Transverse colon (tissue), 4 donors: ENCODE results near the gene PPARGC1A. TPM values are rescaled to one million over a fixed set of nuclear protein-coding genes. Genes with fewer than 3 reads are reported as not detected.

ENCODE experiments used
- DNase-seq: peaks from one replicate; pipeline ENCODE4 v3.0.0-alpha.2; 2019
- H3K27ac ChIP-seq, 4 donors: fragments of 200-600 bp; sonication (generic); 2 replicates each; pipeline ENCODE4 v1.5.1; 2016 to 2018; ENCODE audit warnings: inconsistent platforms in 4 of 4
- H3K27me3 ChIP-seq: fragments of 200-600 bp; sonication (generic); 2 replicates; pipeline ENCODE4 v1.5.1; 2017; ENCODE audit warnings: inconsistent platforms
- H3K36me3 ChIP-seq, 4 donors: fragments of 200-600 bp; sonication (generic); 2 replicates each; pipeline ENCODE4 v1.5.1; 2017 to 2019; ENCODE audit warnings: inconsistent platforms in 4 of 4
- H3K4me1 ChIP-seq, 4 donors: fragments of 200-600 bp; sonication (generic); 2 replicates each; pipeline ENCODE4 v1.5.1; 2017 to 2020; ENCODE audit warnings: inconsistent platforms in 4 of 4
- H3K4me3 ChIP-seq, 4 donors: fragments of 200-600 bp; sonication (generic); 1 replicate in 1 of 4; 2 replicates in 3 of 4; pipeline versions ENCODE4 v1.5.1 to v1.6.1; 2017 to 2019; ENCODE audit warnings: inconsistent platforms in 4 of 4
- H3K9me3 ChIP-seq, 2 donors: fragments of 200-600 bp; sonication (generic); 2 replicates each; pipeline ENCODE4 v1.5.1; 2017 to 2019; ENCODE audit warnings: inconsistent platforms in 2 of 2
- CTCF ChIP-seq, 5 experiments: fragments of 200-600 bp in 3 of 5; fragments of 450-650 bp in 2 of 5; sonication (generic) in 3 of 5; IDR thresholded peaks; 1 replicate in 2 of 5; 2 replicates in 3 of 5; pipeline ENCODE4 v1.5.1; 2016 to 2017; ENCODE audit warnings: antibody characterized with exemption in 5 of 5, inconsistent platforms in 3 of 5, mild to moderate bottlenecking in 2 of 5, moderate library complexity in 1 of 5
- EP300 ChIP-seq: sonication (generic); formaldehyde crosslinking; IDR thresholded peaks from one replicate; pipeline ENCODE4 v1.6.1; 2017; ENCODE audit warnings: antibody characterized with exemption, low read depth
- POLR2A ChIP-seq: fragments of 450-650 bp; IDR thresholded peaks from one replicate; pipeline ENCODE4 v1.6.1; 2016; ENCODE audit warnings: antibody characterized with exemption, mild to moderate bottlenecking, moderate library complexity
- POLR2AphosphoS5 ChIP-seq, 3 donors: sonication (generic); formaldehyde crosslinking; IDR thresholded peaks; one replicate each; pipeline ENCODE4 v1.6.1; 2016; ENCODE audit warnings: antibody characterized with exemption in 3 of 3
- WGBS, 2 donors: methylation state at CpG; one replicate each; pipeline ENCODE4 v1.1.5; 2018; ENCODE audit warnings: low coverage in 1 of 2; 5-methylcytosine and 5-hydroxymethylcytosine counted together
- in situ Hi-C, 4 donors: fragments of 200-750 bp; cut with MboI; loops; one replicate each; pipeline versions ENCODE4 v1.15.0 to v1.15.1; 2017; ENCODE audit warnings: low sequenced_read_pairs in 3 of 4, low pct_ligation_motif_present in 1 of 4, low pct_unique_long_range_greater_than_20kb in 1 of 4
- intact Hi-C: fragments of 100-400 bp; cut with DNase I; formaldehyde crosslinking; loops from one replicate; pipeline ENCODE4 v1.15.1; 2023; ENCODE audit warnings: low total_unique reads
- total RNA-seq, 4 donors: library from RNA; depleted of rRNA; stranded (reverse); fragments of >200 nt; gene quantifications; one replicate each; pipeline ENCODE4 v1.1.0, GENCODE V29; 2016

PPARGC1A gene
- total RNA-seq = 1,000 to 10,000 TPM in 1 of 4 donors, 100 to 1,000 TPM in 1, 10 to 100 TPM in 2; 63.7 to 4,431 (median 108) TPM

GRCh38 chr4:23889814-23890341 is at the start of gene PPARGC1A:
Gene PPARGC1A (minus strand): TSS chr4:23890047. CDS start chr4:23889957, 90 bp downstream.
- DNase-seq = peak; percentile 81
- H3K36me3 ChIP-seq = no peaks in the 10 kb centered on the region
- intact Hi-C loops (no loop called here), in situ Hi-C loops (no loop called here)
- H3K4me3 ChIP-seq = peak within 1 kb of the TSS; percentile 39 to 60 (median 50)
- peak within 1 kb of the TSS; percentile 82 to 90 (median 88) for H3K27ac ChIP-seq
- H3K4me1 ChIP-seq = peaks cover 0 to 35% (median 21%) of the 10 kb centered on the region in 4 donors
- no peak for TF ChIP-seq CTCF (IDR thresholded peaks at IDR 0.05)
- TF ChIP-seq POLR2AphosphoS5 (IDR thresholded peaks at IDR 0.05) = peak; percentile 90 to 97 (median 94)
- no peak for TF ChIP-seq EP300
- TF ChIP-seq POLR2A = peak; percentile 95
- whole genome bisulfite sequencing, 2 donors = 0 to 3% methylated on average over 5 to 10 of the region's 10 CpGs
- no peaks in the 10 kb centered on the region for H3K9me3 ChIP-seq
- no peaks in the 10 kb centered on the region for H3K27me3 ChIP-seq

- whole genome bisulfite sequencing, 2 donors = 81 to 88% methylated on average over 1 of the region's 1 CpG
These were observed 48.9 kb upstream of the PPARGC1A start for GRCh38 chr4:23938796-23939195.

DNA sequence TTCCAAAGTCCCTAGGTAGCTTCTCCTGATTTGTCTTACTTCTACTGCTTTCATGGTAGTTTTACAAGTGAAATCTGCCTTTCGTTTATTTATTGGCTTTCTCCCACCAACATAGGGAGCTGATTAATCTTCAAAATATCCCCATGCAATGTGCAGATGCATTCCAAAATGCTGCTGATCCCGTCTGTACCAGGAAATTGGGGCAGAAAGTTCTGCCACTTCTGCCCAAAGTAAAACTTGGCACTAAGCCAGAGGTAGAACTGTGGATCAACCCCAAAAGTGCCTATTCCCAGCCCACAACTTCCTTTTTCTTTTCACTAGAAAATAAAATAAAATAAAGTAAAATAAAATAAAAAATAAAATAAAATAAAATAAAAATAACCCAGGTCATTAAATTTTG is 47.3 kb upstream of the PPARGC1A start:
- WGBS, 2 donors = 59 to 75% methylated on average over 2 of the region's 2 CpGs
- H3K4me3 ChIP-seq = no peak overlapping the region
- DNase-seq = no peak
- TF ChIP-seq EP300 (no peak), CTCF (IDR thresholded peaks at IDR 0.05) (no peak), POLR2AphosphoS5 (IDR thresholded peaks at IDR 0.05) (no peak), POLR2A (no peak)
- in situ Hi-C loops = no loop called here
- no peaks in the 10 kb centered on the region for H3K9me3 ChIP-seq
- H3K4me1 ChIP-seq = no peaks in the 10 kb centered on the region
- intact Hi-C loops = no loop called here
- no peaks in the 10 kb centered on the region for H3K36me3 ChIP-seq
- no peak overlapping the region for H3K27ac ChIP-seq
- H3K27me3 ChIP-seq = no peaks in the 10 kb centered on the region

More at GRCh38 chr4:23938796-23939195, 48.9 kb upstream of the PPARGC1A start:
- Histone ChIP-seq H3K27ac (no peak overlapping the region), H3K27me3 (no peaks in the 10 kb centered on the region), H3K4me1 (no peaks in the 10 kb centered on the region), H3K4me3 (no peak overlapping the region), H3K36me3 (no peaks in the 10 kb centered on the region), H3K9me3 (no peaks in the 10 kb centered on the region)
- no peak for TF ChIP-seq EP300
- TF ChIP-seq CTCF (IDR thresholded peaks at IDR 0.05) = no peak
- TF ChIP-seq POLR2A = no peak
- TF ChIP-seq POLR2AphosphoS5 (IDR thresholded peaks at IDR 0.05) = no peak
- DNase-seq = no peak
- intact Hi-C loops (no loop called here), in situ Hi-C loops (no loop called here)

- WGBS, 2 donors = 0 to 40% methylated on average over 1 to 3 of the region's 3 CpGs
- TF ChIP-seq CTCF (IDR thresholded peaks at IDR 0.05) = no peak
- TF ChIP-seq POLR2AphosphoS5 (IDR thresholded peaks at IDR 0.05) = peak in 2 of 3 donors; percentile 13 to 52
- intact Hi-C loops = no loop called here
- Histone ChIP-seq H3K9me3 (no peaks in the 10 kb centered on the region), H3K4me3 (no peak overlapping the region), H3K36me3 (no peaks in the 10 kb centered on the region), H3K27me3 (no peaks in the 10 kb centered on the region), H3K27ac (peak overlapping the region in 1 of 4 donors; percentile 20), H3K4me1 (peaks cover 0 to 20% (median 7%) of the 10 kb centered on the region in 4 donors)
- peak; percentile 35 for DNase-seq
- in situ Hi-C loops = no loop called here
These were observed 45.1 kb upstream of the PPARGC1A start for GRCh38 chr4:23934915-23935314.
